RWPE2 (cell line): Measurements from ENCODE around the gene C1orf35.
A peak's percentile ranks its signal among the peaks of the same experiment; 100 is the strongest.

Experiments used
- ATAC-seq: fragments of 200-7000 bp; cut with Tn5 transposase; 3 replicates; pipeline ENCODE4 v1.9.1; 2021; ENCODE audit warnings: low read depth
- DNase-seq: peaks from one replicate; pipeline ENCODE4 v3.0.0-alpha.2; 2020; ENCODE audit warnings: low spot score
- H3K27ac ChIP-seq: fragments of 450-650 bp; 2 replicates; pipeline ENCODE4 v1.5.1; 2017; ENCODE audit warnings: mild to moderate bottlenecking; ENCODE audit not compliant: poor library complexity, severe bottlenecking
- H3K27me3 ChIP-seq: fragments of 250-450 bp; sonication (Bioruptor Pico); 2 replicates; pipeline ENCODE4 v1.5.1; 2021; ENCODE audit warnings: mild to moderate bottlenecking, moderate library complexity; ENCODE audit not compliant: insufficient read depth, poor library complexity, severe bottlenecking
- H3K36me3 ChIP-seq: fragments of 250-450 bp; sonication (Bioruptor Pico); 2 replicates; pipeline ENCODE4 v1.5.1; 2020; ENCODE audit warnings: low read depth, mild to moderate bottlenecking, moderate library complexity
- H3K4me1 ChIP-seq: fragments of 250-450 bp; sonication (Bioruptor Pico); 2 replicates; pipeline ENCODE4 v1.5.1; 2021; ENCODE audit warnings: mild to moderate bottlenecking, moderate library complexity; ENCODE audit not compliant: insufficient read depth, poor library complexity, severe bottlenecking
- H3K4me3 ChIP-seq: fragments of 250-450 bp; sonication (Bioruptor Pico); 2 replicates; pipeline ENCODE4 v1.5.1; 2021; ENCODE audit warnings: mild to moderate bottlenecking, moderate library complexity; ENCODE audit not compliant: severe bottlenecking
- H3K9me3 ChIP-seq: fragments of 250-450 bp; sonication (Bioruptor Pico); 2 replicates; pipeline ENCODE4 v1.5.1; 2021; ENCODE audit warnings: mild to moderate bottlenecking, moderate library complexity; ENCODE audit not compliant: severe bottlenecking
- CTCF ChIP-seq: fragments of 450-650 bp; IDR thresholded peaks from one replicate; pipeline ENCODE4 v1.5.1; 2017; ENCODE audit warnings: mild to moderate bottlenecking, moderate library complexity; ENCODE audit not compliant: poor library complexity, severe bottlenecking

The C1orf35 gene

GRCh38 chr1:228104526-228105269 is 1.6 kb upstream of the C1orf35 start:
- no peak for ATAC-seq

DNA sequence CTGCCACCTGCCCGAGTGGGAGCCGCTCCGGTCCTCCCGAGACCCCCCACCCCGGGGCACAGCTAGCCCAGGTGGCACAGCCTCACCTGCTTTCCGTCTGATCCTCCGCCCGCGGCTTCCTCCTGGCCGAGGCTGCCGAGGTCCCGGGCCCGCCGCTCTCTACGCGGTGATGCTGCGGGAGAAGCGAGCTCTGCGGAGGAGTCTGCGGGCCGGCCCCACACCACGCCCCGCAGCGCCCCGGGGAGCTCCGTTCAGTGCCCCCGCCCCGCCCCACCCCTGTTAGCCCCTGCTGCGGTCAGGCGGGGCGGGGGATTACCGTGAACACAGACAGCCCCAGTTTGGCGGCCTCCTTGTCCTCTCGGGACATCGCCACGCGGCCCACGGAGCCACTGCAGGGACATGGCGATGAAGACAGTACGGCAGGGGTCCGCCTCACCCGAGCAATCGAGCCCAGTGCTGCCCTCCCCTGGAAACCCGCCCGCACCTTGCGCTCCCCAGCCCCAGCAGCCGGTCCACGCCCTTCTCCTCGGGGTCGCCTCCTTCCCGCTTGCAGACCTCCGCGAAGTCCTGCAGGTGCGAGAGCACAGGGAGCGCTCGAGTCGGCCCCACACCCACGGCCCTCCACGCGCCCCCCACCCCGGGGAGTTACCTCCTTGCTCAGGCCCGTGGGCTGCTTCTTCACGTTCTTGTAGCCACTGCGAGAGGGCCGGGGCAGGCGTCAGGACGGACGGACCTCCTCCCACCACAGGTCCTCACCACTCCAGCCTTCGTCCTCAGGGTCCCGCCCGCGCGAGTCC is 933 bp downstream of the C1orf35 start:
- no peaks in the 10 kb centered on the region for H3K9me3 ChIP-seq
- H3K27me3 ChIP-seq = no peaks in the 10 kb centered on the region
- no peak for DNase-seq
- H3K36me3 ChIP-seq = peaks cover 3% of the 10 kb centered on the region
- H3K4me3 ChIP-seq = peak overlapping the region; percentile 91
- H3K27ac ChIP-seq = peak overlapping the region; percentile 47
- TF ChIP-seq CTCF = peak; percentile 20
- ATAC-seq = peak; percentile 51
- no peaks in the 10 kb centered on the region for H3K4me1 ChIP-seq

More at GRCh38 chr1:228104526-228105269, 1.6 kb upstream of the C1orf35 start:
- Histone ChIP-seq H3K27me3 (no peaks in the 10 kb centered on the region), H3K4me1 (no peaks in the 10 kb centered on the region), H3K4me3 (no peak overlapping the region), H3K9me3 (no peaks in the 10 kb centered on the region), H3K36me3 (no peaks in the 10 kb centered on the region; the same call in none of the 2 replicates), H3K27ac (no peak overlapping the region)
- no peak for TF ChIP-seq CTCF
- DNase-seq = no peak

- no peak for TF ChIP-seq CTCF
- H3K27me3 ChIP-seq = no peaks in the 10 kb centered on the region
- H3K36me3 ChIP-seq = peaks cover 3% of the 10 kb centered on the region
- H3K4me1 ChIP-seq = no peaks in the 10 kb centered on the region
- H3K9me3 ChIP-seq = no peaks in the 10 kb centered on the region
- peak overlapping the region; percentile 91 for H3K4me3 ChIP-seq
- no peak for DNase-seq
- ATAC-seq = no peak
- peak overlapping the region; percentile 47 for H3K27ac ChIP-seq
These were observed 1.5 kb downstream of the C1orf35 start for GRCh38 chr1:228101614-228101993.

GRCh38 chr1:228100822-228101613 is 2.1 kb downstream of the C1orf35 start:
- no peaks in the 10 kb centered on the region for H3K4me1 ChIP-seq
- ATAC-seq = no peak
- no peak for DNase-seq
- H3K4me3 ChIP-seq = no peak overlapping the region
- H3K27me3 ChIP-seq = no peaks in the 10 kb centered on the region
- H3K27ac ChIP-seq = peak overlapping the region; percentile 47
- no peak for TF ChIP-seq CTCF
- peaks cover 3% of the 10 kb centered on the region for H3K36me3 ChIP-seq
- H3K9me3 ChIP-seq = no peaks in the 10 kb centered on the region
